SK-N-MC (cell line): ENCODE results near the gene NMRK1.

Experiments used
- EZH2 ChIP-seq: fragments of 200-600 bp; sonication (generic); IDR thresholded peaks from one replicate; pipeline ENCODE4 v1.6.1; 2017; ENCODE audit warnings: antibody characterized with exemption
- POLR2AphosphoS5 ChIP-seq: IDR thresholded peaks from 2 replicates; pipeline ENCODE4 v1.6.1; 2012; ENCODE audit warnings: mild to moderate bottlenecking, low read depth, low read length, borderline replicate concordance

DNA sequence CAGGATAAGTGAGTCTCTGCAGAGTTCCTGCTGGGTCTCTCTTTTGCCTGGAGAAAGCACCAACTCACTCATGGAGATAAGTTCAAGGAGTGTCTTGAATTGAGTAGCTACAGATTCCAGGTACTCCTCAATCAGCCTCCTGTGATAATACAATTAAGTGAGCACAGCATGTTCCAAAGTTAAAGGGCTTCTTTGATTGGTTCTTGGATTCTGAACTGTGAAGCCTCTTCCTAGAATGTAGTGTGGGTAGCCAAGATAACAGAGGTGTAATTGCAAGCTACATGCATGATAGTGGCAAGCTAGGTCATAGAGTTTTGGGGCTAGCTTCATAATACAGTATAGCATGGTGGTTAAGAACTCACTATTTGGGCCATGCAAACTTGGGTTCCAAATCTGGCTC, 36.7 kb downstream of the NMRK1 start:
- TF ChIP-seq EZH2 (no peak), POLR2AphosphoS5 (no peak)
